Ishikawa (cell line): ENCODE measurements around the gene RTEL1.

Experiments
- CEBPB ChIP-seq: IDR thresholded peaks from 2 replicates; pipeline ENCODE4 v1.6.1; 2012
- CREB1 ChIP-seq: IDR thresholded peaks from 2 replicates; pipeline ENCODE4 v1.6.1; 2012; ENCODE audit warnings: low read depth
- EGR1 ChIP-seq: IDR thresholded peaks from 2 replicates; pipeline ENCODE4 v1.6.1; 2012
- EP300 ChIP-seq: IDR thresholded peaks from 2 replicates; pipeline ENCODE4 v1.6.1; 2012; ENCODE audit warnings: borderline replicate concordance
- FOXM1 ChIP-seq: IDR thresholded peaks from 2 replicates; pipeline ENCODE4 v1.6.1; 2012; ENCODE audit warnings: low read depth, borderline replicate concordance
- MAX ChIP-seq: IDR thresholded peaks from 2 replicates; pipeline ENCODE4 v1.6.1; 2012
- NFIC ChIP-seq: IDR thresholded peaks from 2 replicates; pipeline ENCODE4 v1.6.1; 2012
- RAD21 ChIP-seq: IDR thresholded peaks from 2 replicates; pipeline ENCODE4 v1.6.1; 2012; ENCODE audit warnings: low read depth
- REST ChIP-seq: IDR thresholded peaks from 2 replicates; pipeline ENCODE4 v1.6.1; 2012; ENCODE audit warnings: low read depth, mild to moderate bottlenecking
- TAF1 ChIP-seq: IDR thresholded peaks from 2 replicates; pipeline ENCODE4 v1.6.1; 2012; ENCODE audit warnings: low read depth, mild to moderate bottlenecking
- TCF12 ChIP-seq: IDR thresholded peaks from 2 replicates; pipeline ENCODE4 v1.6.1; 2012; ENCODE audit warnings: low read depth
- TEAD4 ChIP-seq: IDR thresholded peaks from 2 replicates; pipeline ENCODE4 v1.6.1; 2012
- USF1 ChIP-seq: IDR thresholded peaks from 2 replicates; pipeline ENCODE4 v1.6.1; 2012
- YY1 ChIP-seq: IDR thresholded peaks from 2 replicates; pipeline ENCODE4 v1.6.1; 2012; ENCODE audit warnings: low read depth
- ZBTB7A ChIP-seq: IDR thresholded peaks from 2 replicates; pipeline ENCODE4 v1.6.1; 2012; ENCODE audit warnings: low read depth

RTEL1 gene

GRCh38 chr20:63685269-63686026, 27.3 kb downstream of the RTEL1 start:
- no peak for TF ChIP-seq TEAD4
- TF ChIP-seq USF1: no peak
- no peak for TF ChIP-seq RAD21
- no peak for TF ChIP-seq TAF1
- no peak for TF ChIP-seq CEBPB
- TF ChIP-seq EGR1: no peak
- no peak for TF ChIP-seq EP300
- no peak for TF ChIP-seq REST
- TF ChIP-seq YY1: no peak
- no peak for TF ChIP-seq MAX
- no peak for TF ChIP-seq ZBTB7A
- TF ChIP-seq NFIC: no peak
- no peak for TF ChIP-seq TCF12
- TF ChIP-seq CREB1: no peak
- TF ChIP-seq FOXM1: no peak

DNA sequence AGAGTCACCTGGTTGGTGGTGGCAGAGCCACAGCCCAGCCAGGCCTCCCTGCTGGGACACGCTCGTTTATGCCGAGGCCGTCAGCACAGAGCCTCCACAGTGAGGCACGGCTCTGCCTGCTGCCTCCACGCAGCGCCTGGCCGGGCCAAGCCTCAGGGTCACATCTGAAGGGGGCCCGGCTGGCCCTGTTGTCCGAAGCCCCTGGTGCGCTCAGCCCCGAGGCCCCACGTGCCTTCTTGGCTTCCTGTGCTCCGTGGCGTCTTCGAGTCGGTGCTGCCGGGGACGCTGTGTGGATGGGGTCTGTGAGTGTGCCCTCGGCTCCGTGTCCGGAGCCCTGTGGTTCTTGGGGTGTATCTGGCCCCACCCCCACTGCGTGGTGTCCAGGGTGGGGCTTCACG, 28.0 kb downstream of the RTEL1 start:
- no peak for TF ChIP-seq REST
- TF ChIP-seq MAX: no peak

DNA sequence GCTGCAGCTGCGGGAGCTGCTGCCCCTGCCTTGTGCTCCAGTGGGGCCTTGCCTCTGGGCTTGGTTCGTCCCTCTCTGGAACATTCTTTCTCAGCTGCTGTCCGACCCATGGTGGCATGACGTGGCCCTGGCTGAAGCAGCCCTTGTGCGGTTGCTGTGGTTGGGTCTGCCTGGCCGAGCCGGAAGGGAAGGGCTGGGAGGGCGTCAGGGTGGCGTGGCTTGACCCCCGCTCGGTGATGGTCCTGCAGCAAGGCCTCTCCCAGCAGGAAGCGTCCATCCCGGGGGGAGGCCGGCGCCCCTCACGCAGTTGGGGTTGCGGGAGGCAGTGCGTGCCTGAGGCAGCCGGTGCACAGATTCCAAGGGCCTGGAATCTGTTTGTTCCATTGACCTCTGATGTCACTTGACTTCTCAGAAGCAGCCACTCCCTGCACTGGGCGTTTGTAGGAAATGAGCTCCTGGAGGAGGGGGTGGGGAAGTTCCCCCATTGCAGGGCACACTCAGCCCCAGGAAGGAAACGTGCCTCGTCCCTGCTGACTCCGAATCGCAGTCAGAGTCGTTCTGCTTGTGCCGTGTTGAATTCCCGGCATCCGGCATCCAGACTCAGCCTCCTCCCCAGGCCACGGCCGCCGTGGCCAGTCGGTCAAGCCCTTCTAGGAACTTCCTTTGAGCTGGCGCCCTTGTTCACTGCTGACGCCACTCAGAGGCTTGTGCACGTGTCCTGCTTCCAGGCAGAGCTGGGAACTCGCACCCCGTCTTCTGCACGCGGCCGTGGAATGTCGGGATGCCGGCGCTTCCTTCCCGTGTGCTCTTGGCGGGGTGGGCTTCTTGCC, 28.6 kb downstream of the RTEL1 start:
- no peak for TF ChIP-seq REST
- no peak for TF ChIP-seq CREB1
- TF ChIP-seq MAX: no peak
- TF ChIP-seq TCF12: no peak
- TF ChIP-seq CEBPB: no peak
- TF ChIP-seq EGR1: no peak
- no peak for TF ChIP-seq TAF1
- no peak for TF ChIP-seq FOXM1
- no peak for TF ChIP-seq RAD21
- TF ChIP-seq NFIC: no peak
- no peak for TF ChIP-seq USF1
- no peak for TF ChIP-seq EP300
- no peak for TF ChIP-seq ZBTB7A
- TF ChIP-seq YY1: no peak
